ENCODE measurements around the gene GALK1.
"Not testable (repeated sequence)": the region's sequence is repeated elsewhere in the genome, so short reads cannot be mapped to it uniquely, and the experiment has no call there.

The GALK1 gene

GRCh38 chr17:75763613-75764416 is 1.2 kb downstream of the GALK1 start:
- no peak for DNase-seq (ENCODE audit: low read depth, low spot score)
- Histone ChIP-seq H3K36me3 (ENCODE audit: control insufficient read depth, insufficient read depth, low read length) (no peaks in the 10 kb centered on the region), H3K9me3 (ENCODE audit: control insufficient read depth, insufficient read depth, low read length) (no peaks in the 10 kb centered on the region), H3K4me3 (ENCODE audit: low read length) (peak overlapping the region; percentile 58; the same call in 1 of the 2 replicates), H3K4me1 (ENCODE audit: control insufficient read depth, insufficient read depth, low read length) (peaks cover 3% of the 10 kb centered on the region), H3K27ac (ENCODE audit: low read length) (no peak overlapping the region), H3K27me3 (ENCODE audit: control insufficient read depth, insufficient read depth, low read length) (no peaks in the 10 kb centered on the region)
- WGBS (ENCODE audit: insufficient coverage, insufficient read length) = no CpG with 5 or more reads among the region's 16 CpGs

- H3K27ac ChIP-seq (ENCODE audit: low read length) = no peak overlapping the region
- H3K27me3 ChIP-seq (ENCODE audit: control insufficient read depth, insufficient read depth, low read length) = no peaks in the 10 kb centered on the region
- no peaks in the 10 kb centered on the region for H3K9me3 ChIP-seq (ENCODE audit: control insufficient read depth, insufficient read depth, low read length)
- peaks cover 3% of the 10 kb centered on the region for H3K4me1 ChIP-seq (ENCODE audit: control insufficient read depth, insufficient read depth, low read length)
- no CpG with 5 or more reads among the region's 3 CpGs for WGBS (ENCODE audit: insufficient coverage, insufficient read length)
- no peak for DNase-seq (ENCODE audit: low read depth, low spot score)
- no peak overlapping the region for H3K4me3 ChIP-seq (ENCODE audit: low read length)
- no peaks in the 10 kb centered on the region for H3K36me3 ChIP-seq (ENCODE audit: control insufficient read depth, insufficient read depth, low read length)
Observed at GRCh38 chr17:75763269-75763607, 1.8 kb downstream of the GALK1 start.

GRCh38 chr17:75762513-75763268 is 2.3 kb downstream of the GALK1 start:
- no peaks in the 10 kb centered on the region for H3K9me3 ChIP-seq (ENCODE audit: control insufficient read depth, insufficient read depth, low read length)
- WGBS (ENCODE audit: insufficient coverage, insufficient read length) = no CpG with 5 or more reads among the region's 27 CpGs
- H3K27ac ChIP-seq (ENCODE audit: low read length) = no peak overlapping the region
- DNase-seq (ENCODE audit: low read depth, low spot score) = no peak
- H3K27me3 ChIP-seq (ENCODE audit: control insufficient read depth, insufficient read depth, low read length) = no peaks in the 10 kb centered on the region
- peaks cover 3% of the 10 kb centered on the region for H3K4me1 ChIP-seq (ENCODE audit: control insufficient read depth, insufficient read depth, low read length)
- H3K4me3 ChIP-seq (ENCODE audit: low read length) = no peak overlapping the region
- 0 out of 2 replicates have a peak, but pooled peaks cover 2% of the 10 kb centered on the region for H3K36me3 ChIP-seq (ENCODE audit: control insufficient read depth, insufficient read depth, low read length)

GRCh38 chr17:75759978-75760640 is 4.9 kb downstream of the GALK1 start:
- H3K27ac ChIP-seq (ENCODE audit: low read length); H3K4me1 ChIP-seq (ENCODE audit: control insufficient read depth, insufficient read depth, low read length); H3K9me3 ChIP-seq (ENCODE audit: control insufficient read depth, insufficient read depth, low read length); H3K27me3 ChIP-seq (ENCODE audit: control insufficient read depth, insufficient read depth, low read length); H3K36me3 ChIP-seq (ENCODE audit: control insufficient read depth, insufficient read depth, low read length); DNase-seq (ENCODE audit: low read depth, low spot score); H3K4me3 ChIP-seq (ENCODE audit: low read length): not testable (repeated sequence)
- no CpG with 5 or more reads among the region's 6 CpGs for WGBS (ENCODE audit: insufficient coverage, insufficient read length)

GRCh38 chr17:75759457-75759856 is 5.5 kb downstream of the GALK1 start:
- Histone ChIP-seq H3K27me3 (ENCODE audit: control insufficient read depth, insufficient read depth, low read length) (no peaks in the 10 kb centered on the region), H3K4me1 (ENCODE audit: control insufficient read depth, insufficient read depth, low read length) (peaks cover 3% of the 10 kb centered on the region), H3K27ac (ENCODE audit: low read length) (no peak overlapping the region), H3K4me3 (ENCODE audit: low read length) (no peak overlapping the region), H3K36me3 (ENCODE audit: control insufficient read depth, insufficient read depth, low read length) (0 out of 2 replicates have a peak, but pooled peaks cover 3% of the 10 kb centered on the region), H3K9me3 (ENCODE audit: control insufficient read depth, insufficient read depth, low read length) (no peaks in the 10 kb centered on the region)
- no CpG with 5 or more reads among the region's 3 CpGs for WGBS (ENCODE audit: insufficient coverage, insufficient read length)
- DNase-seq (ENCODE audit: low read depth, low spot score) = no peak

GRCh38 chr17:75758131-75758905 is 6.7 kb downstream of the GALK1 start:
- Histone ChIP-seq H3K9me3 (ENCODE audit: control insufficient read depth, insufficient read depth, low read length) (no peaks in the 10 kb centered on the region), H3K4me1 (ENCODE audit: control insufficient read depth, insufficient read depth, low read length) (no peaks in the 10 kb centered on the region), H3K4me3 (ENCODE audit: low read length) (no peak overlapping the region), H3K27ac (ENCODE audit: low read length) (no peak overlapping the region), H3K36me3 (ENCODE audit: control insufficient read depth, insufficient read depth, low read length) (0 out of 2 replicates have a peak, but pooled peaks cover 3% of the 10 kb centered on the region), H3K27me3 (ENCODE audit: control insufficient read depth, insufficient read depth, low read length) (no peaks in the 10 kb centered on the region)
- no peak for DNase-seq (ENCODE audit: low read depth, low spot score)
- WGBS (ENCODE audit: insufficient coverage, insufficient read length) = no CpG with 5 or more reads among the region's 41 CpGs

- WGBS (ENCODE audit: insufficient coverage, insufficient read length) = no CpG with 5 or more reads among the region's 21 CpGs
- H3K36me3 ChIP-seq (ENCODE audit: control insufficient read depth, insufficient read depth, low read length) = 0 out of 2 replicates have a peak, but pooled peaks cover 3% of the 10 kb centered on the region
- H3K27ac ChIP-seq (ENCODE audit: low read length) = no peak overlapping the region
- no peaks in the 10 kb centered on the region for H3K4me1 ChIP-seq (ENCODE audit: control insufficient read depth, insufficient read depth, low read length)
- no peaks in the 10 kb centered on the region for H3K9me3 ChIP-seq (ENCODE audit: control insufficient read depth, insufficient read depth, low read length)
- DNase-seq (ENCODE audit: low read depth, low spot score) = no peak
- H3K4me3 ChIP-seq (ENCODE audit: low read length) = no peak overlapping the region
- H3K27me3 ChIP-seq (ENCODE audit: control insufficient read depth, insufficient read depth, low read length) = no peaks in the 10 kb centered on the region
Observed at GRCh38 chr17:75757086-75757681, 7.8 kb downstream of the GALK1 start.

GRCh38 chr17:75756451-75757085 is 8.4 kb downstream of the GALK1 start:
- H3K4me3 ChIP-seq (ENCODE audit: low read length) = no peak overlapping the region
- no peaks in the 10 kb centered on the region for H3K9me3 ChIP-seq (ENCODE audit: control insufficient read depth, insufficient read depth, low read length)
- H3K27me3 ChIP-seq (ENCODE audit: control insufficient read depth, insufficient read depth, low read length) = no peaks in the 10 kb centered on the region
- no peak for DNase-seq (ENCODE audit: low read depth, low spot score)
- no peaks in the 10 kb centered on the region for H3K4me1 ChIP-seq (ENCODE audit: control insufficient read depth, insufficient read depth, low read length)
- H3K36me3 ChIP-seq (ENCODE audit: control insufficient read depth, insufficient read depth, low read length) = 0 out of 2 replicates have a peak, but pooled peaks cover 3% of the 10 kb centered on the region
- WGBS (ENCODE audit: insufficient coverage, insufficient read length) = no CpG with 5 or more reads among the region's 29 CpGs
- no peak overlapping the region for H3K27ac ChIP-seq (ENCODE audit: low read length)

GRCh38 chr17:75755990-75756389 is 9.0 kb downstream of the GALK1 start:
- WGBS (ENCODE audit: insufficient coverage, insufficient read length) = no CpG with 5 or more reads among the region's 2 CpGs
- no peak for DNase-seq (ENCODE audit: low read depth, low spot score)
- Histone ChIP-seq H3K27ac (ENCODE audit: low read length) (no peak overlapping the region), H3K9me3 (ENCODE audit: control insufficient read depth, insufficient read depth, low read length) (no peaks in the 10 kb centered on the region), H3K4me3 (ENCODE audit: low read length) (no peak overlapping the region), H3K4me1 (ENCODE audit: control insufficient read depth, insufficient read depth, low read length) (no peaks in the 10 kb centered on the region), H3K36me3 (ENCODE audit: control insufficient read depth, insufficient read depth, low read length) (0 out of 2 replicates have a peak, but pooled peaks cover 3% of the 10 kb centered on the region), H3K27me3 (ENCODE audit: control insufficient read depth, insufficient read depth, low read length) (no peaks in the 10 kb centered on the region)
